OCI-M1 (cell line): ENCODE results near the gene GABBR1.

Source experiments
- DNase-seq: peaks from one replicate; lab custom pipeline; 2025; lab: John Stamatoyannopoulos, UW

Gene GABBR1

GRCh38 chr6:29527126-29527525 lies 105.9 kb downstream of the GABBR1 start:
- peak; percentile 24 for DNase-seq

DNA sequence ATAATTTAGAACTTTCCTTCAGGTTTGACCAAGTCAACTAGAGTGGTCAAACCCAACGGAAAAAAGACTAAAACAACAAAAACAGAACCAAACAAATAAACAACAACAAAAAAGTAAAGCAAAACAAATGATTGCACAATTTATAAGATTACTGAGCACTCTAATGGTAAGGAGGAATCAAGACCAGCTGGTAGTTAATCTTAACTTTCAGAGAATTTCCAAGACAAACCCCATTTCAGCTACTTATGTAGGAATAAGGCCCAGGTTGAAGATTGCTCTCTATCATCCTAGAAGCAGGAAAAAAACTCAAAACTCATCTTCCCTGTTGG lies 107.7 kb downstream of the GABBR1 start:
- no peak for DNase-seq

DNA sequence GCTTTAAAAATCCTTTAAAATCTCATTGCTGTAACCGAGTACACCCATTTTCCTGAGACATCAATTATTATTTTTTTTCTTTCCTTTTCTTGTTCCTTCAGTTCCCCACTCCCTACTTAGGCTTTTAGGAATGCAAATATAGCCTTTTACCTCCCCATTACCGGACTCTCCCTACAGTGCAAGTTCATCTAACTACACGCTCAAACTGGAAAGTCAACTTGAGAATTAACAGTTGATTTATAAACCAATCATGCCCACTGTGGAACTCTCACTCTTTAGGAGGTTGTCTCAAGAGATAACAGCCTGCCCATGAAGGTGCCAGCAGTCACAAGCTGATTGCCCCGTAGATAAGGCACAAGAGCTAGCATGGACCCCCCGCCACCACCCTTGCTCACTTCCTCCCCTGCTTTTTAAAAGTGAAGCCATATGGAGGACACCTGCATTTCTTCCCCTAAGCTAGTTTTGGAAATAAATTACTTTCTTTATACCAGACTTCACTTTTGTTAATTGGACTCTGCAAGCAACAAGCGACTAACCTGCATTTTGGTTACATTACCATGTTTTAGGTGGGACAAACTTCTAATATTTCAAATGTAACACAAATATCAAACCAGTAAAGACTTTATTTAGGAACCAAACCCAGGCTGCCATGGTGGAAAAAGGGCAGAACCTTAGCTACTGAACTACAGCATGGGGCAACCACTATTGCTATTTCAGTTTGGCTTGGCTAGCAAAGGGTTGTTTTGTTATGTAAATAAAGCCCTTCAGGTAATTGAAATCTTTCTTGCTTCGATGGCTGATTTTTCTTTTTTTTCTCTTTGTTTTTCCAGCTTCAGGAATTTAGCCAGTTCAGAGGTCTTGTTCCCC lies 108.3 kb downstream of the GABBR1 start:
- DNase-seq, result no peak

- DNase-seq, result no peak
Measured at GRCh38 chr6:29524044-29524443, 108.9 kb downstream of the GABBR1 start.

DNA sequence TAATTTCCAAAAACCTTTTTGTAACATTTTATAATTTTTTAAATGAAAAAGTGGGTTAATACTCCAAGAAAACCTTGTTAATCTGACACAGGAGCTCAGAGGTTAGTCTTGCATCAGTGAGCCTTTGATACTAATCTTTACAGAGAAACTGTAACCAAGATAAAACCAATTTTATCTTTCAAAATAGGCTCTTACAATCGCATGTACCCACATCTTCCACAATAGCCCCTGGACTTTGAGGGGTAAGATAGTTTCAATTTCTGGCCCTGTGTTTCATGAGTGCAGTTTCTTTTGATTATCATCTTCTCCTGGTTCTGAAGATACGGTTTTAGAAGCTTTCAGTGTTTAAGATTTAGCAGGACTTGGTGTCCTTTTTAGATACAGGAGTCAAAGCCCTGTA lies 110.8 kb downstream of the GABBR1 start:
- peak; percentile 29 for DNase-seq

DNA sequence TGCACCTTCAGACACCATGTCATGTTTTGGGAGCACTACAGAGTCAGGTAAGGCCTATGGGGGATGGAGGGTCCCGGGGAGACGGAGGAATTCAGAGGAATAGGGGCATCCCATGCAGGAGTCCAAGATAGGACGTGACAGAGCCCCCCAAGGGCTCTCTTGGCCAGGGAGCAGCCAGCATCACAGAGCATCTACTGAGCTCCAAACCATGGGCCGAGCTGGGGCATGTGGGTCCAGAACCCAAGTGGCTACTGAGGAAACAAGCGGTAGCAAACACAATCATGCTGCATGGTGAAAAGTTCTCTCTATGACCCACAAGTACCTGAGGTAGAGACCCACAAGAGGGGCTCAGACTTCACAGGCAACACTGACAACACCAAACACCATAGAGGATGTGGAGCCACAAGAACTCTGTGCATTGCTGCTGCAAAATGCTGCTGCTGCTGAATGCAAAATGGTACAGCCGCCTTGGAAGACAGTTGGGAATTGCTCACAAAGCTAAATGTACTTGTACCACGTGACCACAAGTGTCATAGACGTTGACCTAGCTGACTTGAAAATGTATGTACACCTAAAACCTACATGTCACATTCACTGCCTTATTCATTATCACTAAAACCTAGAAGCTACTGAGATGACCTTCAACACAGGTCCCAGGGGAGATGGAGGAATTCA lies 111.8 kb downstream of the GABBR1 start:
- no peak for DNase-seq

- no peak for DNase-seq
Measured at GRCh38 chr6:29520232-29520631, 112.8 kb downstream of the GABBR1 start.

DNA sequence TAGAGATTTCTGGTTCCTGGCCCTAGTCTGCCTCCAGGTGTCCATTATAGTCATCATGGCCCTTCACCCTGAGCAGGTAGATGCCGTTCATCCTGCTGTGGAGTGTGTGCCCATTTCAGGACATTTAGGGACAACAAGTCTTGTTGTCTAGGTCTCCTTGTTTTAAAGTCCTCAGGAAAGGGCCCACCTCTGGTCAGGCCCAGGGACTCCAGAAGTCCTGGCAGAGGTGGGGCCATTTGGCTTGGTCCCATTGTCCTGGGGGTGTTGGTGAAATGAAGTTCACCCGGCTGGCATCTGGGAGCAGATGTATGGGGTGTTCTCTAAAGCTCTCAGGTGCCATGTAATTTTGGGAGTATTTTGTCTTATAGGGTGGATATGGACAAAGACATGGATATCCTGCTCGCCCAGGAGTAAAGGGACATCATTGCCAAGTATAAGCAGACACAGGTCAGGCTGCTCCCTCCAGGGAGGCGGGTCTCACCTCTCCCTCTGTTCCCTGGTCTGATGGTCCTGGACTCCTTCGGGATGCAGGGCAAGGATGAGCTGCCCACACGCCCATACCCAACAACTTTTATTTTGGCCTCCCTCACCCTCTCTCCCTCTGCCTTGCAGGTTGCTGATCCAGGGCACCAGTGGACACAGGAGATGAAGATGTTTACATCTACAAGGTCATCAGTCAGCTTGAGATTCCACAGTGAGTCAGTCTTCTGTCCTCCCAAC lies 113.5 kb downstream of the GABBR1 start:
- no peak for DNase-seq

DNA sequence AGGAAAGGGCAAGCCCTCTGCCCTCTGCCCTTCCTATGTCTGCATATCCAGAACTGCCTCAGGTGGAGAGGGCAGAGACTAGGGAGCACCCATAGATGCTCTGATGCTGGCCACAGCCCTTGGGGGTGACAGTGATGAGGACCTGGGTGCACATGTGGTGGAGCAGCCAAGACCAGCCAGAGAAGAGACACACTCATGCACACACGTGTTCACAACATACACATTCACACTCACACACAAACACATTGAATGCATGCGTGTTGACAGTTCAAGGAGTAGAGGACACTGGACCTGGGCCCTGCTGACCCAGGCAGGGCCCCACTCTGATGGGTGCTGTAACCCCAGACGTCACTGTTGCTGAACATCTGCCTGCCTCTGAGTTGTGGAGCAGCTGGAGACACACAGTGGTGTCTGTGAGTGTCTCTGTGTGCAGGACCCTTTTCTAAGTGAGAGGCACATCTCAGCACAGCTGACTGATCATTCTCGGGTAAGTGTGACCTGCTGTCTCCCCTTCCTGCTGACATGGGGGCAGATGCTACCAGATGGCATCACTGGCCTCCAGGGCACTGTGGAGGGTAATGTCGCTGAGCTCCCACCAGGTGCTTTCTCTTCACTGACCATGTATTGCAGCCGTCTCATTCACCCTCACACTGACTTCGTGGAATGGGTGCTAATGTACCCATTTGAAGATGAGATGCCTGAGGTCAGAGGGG lies 115.1 kb downstream of the GABBR1 start:
- DNase-seq, result no peak

DNA sequence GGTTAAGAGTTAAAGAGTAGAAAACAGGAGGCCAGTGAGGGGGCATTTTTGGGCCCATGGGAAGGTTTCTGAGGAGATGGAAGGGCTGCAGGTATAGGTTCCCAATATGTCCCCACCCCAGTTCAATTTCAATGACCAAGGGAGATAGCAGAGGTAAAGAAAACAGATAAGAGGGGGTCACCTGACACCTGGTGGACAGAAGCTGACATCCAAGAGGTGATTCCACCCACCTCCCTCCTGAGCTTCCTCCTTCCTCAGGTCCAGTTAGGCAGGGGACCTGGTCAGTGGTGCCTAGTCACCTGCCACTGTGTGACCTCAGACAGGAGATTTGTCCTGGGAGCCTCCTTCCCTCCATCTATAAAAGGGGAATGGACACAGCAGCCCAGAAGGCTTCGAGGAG lies 115.7 kb downstream of the GABBR1 start:
- DNase-seq, result no peak

GRCh38 chr6:29516108-29516507 lies 116.9 kb downstream of the GABBR1 start:
- DNase-seq, result peak; percentile 63

DNA sequence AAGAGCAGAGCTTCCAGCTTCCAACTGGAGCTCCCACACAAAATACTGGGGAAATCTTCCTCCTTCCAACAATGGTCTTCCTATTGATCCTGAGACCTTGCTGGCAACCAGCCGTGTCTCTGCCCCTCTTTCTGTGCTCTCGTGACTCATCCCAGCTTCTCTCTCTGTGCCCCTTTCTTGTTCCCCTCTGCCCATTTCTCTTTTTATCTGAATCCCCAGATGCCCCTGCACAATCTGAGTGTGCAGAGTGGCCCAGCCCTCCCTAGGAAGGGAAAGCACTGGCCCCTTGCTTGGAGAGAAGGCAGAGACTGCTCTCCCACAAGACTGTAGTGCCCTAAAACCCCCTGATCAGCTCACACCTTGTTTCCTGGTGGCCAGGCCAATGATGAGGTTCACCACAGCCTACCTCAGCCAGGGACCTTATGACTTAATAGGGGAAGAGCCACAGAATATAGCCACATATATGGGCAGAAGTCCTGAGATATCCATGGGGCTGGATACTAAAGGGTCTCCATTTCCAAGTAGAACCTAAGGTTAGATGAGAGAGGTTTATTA lies 122.2 kb downstream of the GABBR1 start:
- DNase-seq, result no peak

DNA sequence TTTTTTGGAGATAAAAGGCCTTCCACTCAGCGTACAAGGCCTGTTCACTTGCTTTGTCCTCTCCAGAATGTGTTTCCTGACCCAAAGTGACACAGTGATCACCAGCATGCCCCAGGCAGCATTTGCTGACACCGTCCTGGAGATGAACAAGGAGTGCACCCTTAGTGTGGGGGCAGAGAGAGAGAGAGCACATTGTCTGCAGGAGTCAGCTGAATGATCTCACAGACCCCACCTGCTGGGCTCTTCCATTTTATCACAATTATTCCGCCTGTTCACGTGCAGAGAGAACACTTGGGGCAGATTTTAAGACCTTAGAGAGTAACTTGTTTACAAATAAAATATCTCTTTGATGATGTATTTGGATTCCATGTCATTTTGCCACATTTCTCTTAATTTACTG lies 122.8 kb downstream of the GABBR1 start:
- peak; percentile 45 for DNase-seq
